Naive thymus-derived CD4-positive, alpha-beta T cell (primary cell): Measurements from ENCODE around the gene IRGC. TPM values are rescaled to one million over a fixed set of nuclear protein-coding genes. Genes with fewer than 3 reads are reported as not detected.

Experiments used
- ATAC-seq: fragments of 150-1000 bp; cut with Tn5 transposase; 2 replicates; pipeline ENCODE4 v1.10.0; 2021; ENCODE audit warnings: mild to moderate bottlenecking, moderate library complexity
- CTCF ChIA-PET: fragments of 350-600 bp; sonication (Branson Sonifier 250); formaldehyde crosslinking; loops from one replicate; lab custom pipeline; 2021; ENCODE audit warnings: antibody characterized with exemption; lab: Charles Lee
- POLR2A ChIA-PET: fragments of 350-600 bp; sonication (Branson Sonifier 250); formaldehyde crosslinking; loops from one replicate; lab custom pipeline; 2021; ENCODE audit warnings: antibody characterized with exemption, inconsistent platforms; lab: Charles Lee
- DNase-seq, 9 donors: peaks; one replicate each; pipeline versions ENCODE4 v3.0.0 to v3.0.0-alpha.2; 2020 to 2022; ENCODE audit warnings: mixed read lengths in 1 of 9
- H3K27ac ChIP-seq: one replicate; pipeline ENCODE4 v1.7.0; 2013; ENCODE audit warnings: mild to moderate bottlenecking, low read depth, low read length, moderate library complexity
- H3K27me3 ChIP-seq, 2 donors: one replicate each; pipeline ENCODE4 v1.7.0; 2013; ENCODE audit warnings: low read length in 2 of 2, mild to moderate bottlenecking in 2 of 2, moderate library complexity in 2 of 2; ENCODE audit not compliant: control insufficient read depth in 2 of 2, insufficient read depth in 2 of 2
- H3K36me3 ChIP-seq, 3 experiments: 1 replicate in 2 of 3; 2 replicates in 1 of 3; pipeline ENCODE4 v1.7.0; 2013; ENCODE audit warnings: low read length in 3 of 3, mild to moderate bottlenecking in 3 of 3, moderate library complexity in 1 of 3; ENCODE audit not compliant: insufficient read depth in 3 of 3, control insufficient read depth in 2 of 3
- H3K4me1 ChIP-seq, 2 donors: one replicate each; pipeline ENCODE4 v1.7.0; 2013; ENCODE audit warnings: low read length in 2 of 2, mild to moderate bottlenecking in 2 of 2, moderate library complexity in 1 of 2; ENCODE audit not compliant: control insufficient read depth in 2 of 2, insufficient read depth in 2 of 2
- H3K4me3 ChIP-seq: 2 replicates; pipeline ENCODE4 v1.7.0; 2013; ENCODE audit warnings: mild to moderate bottlenecking, low read length
- H3K9me3 ChIP-seq, 3 experiments: 1 replicate in 2 of 3; 2 replicates in 1 of 3; pipeline ENCODE4 v1.7.0; 2013; ENCODE audit warnings: low read length in 3 of 3; ENCODE audit not compliant: control insufficient read depth in 2 of 3
- H3K27ac Mint-ChIP-seq, 9 donors: one replicate each; pipeline ENCODE4 v1.8.0; 2020 to 2022; ENCODE audit warnings: mixed read lengths in 9 of 9, mild to moderate bottlenecking in 8 of 9, moderate library complexity in 5 of 9, inconsistent platforms in 2 of 9
- H3K27me3 Mint-ChIP-seq, 5 donors: one replicate each; pipeline ENCODE4 v1.8.0; 2021 to 2022; ENCODE audit warnings: mixed read lengths in 5 of 5, mild to moderate bottlenecking in 1 of 5
- H3K36me3 Mint-ChIP-seq, 5 donors: one replicate each; pipeline ENCODE4 v1.8.0; 2020 to 2022; ENCODE audit warnings: mixed read lengths in 5 of 5, mild to moderate bottlenecking in 3 of 5, inconsistent platforms in 1 of 5
- H3K4me1 Mint-ChIP-seq, 7 donors: one replicate each; pipeline ENCODE4 v1.8.0; 2020 to 2022; ENCODE audit warnings: mixed read lengths in 7 of 7, mild to moderate bottlenecking in 3 of 7, inconsistent platforms in 1 of 7
- H3K4me3 Mint-ChIP-seq, 10 donors: one replicate each; pipeline ENCODE4 v1.8.0; 2020 to 2022; ENCODE audit warnings: mild to moderate bottlenecking in 10 of 10, mixed read lengths in 10 of 10, moderate library complexity in 6 of 10, inconsistent platforms in 2 of 10
- H3K9me3 Mint-ChIP-seq, 11 donors: one replicate each; pipeline ENCODE4 v1.8.0; 2020 to 2022; ENCODE audit warnings: mixed read lengths in 11 of 11, mild to moderate bottlenecking in 4 of 11, inconsistent platforms in 1 of 11, moderate library complexity in 1 of 11
- intact Hi-C, 2 donors: fragments of 100-400 bp; cut with micrococcal nuclease; formaldehyde crosslinking; loops; one replicate each; pipeline ENCODE4 v1.15.1; 2023
- polyA plus RNA-seq, 2 donors: library from polyadenylated mRNA; unstranded; fragments of 300-500 nt; fragmentation: Illumina TruSeq; gene quantifications; one replicate each; pipeline ENCODE4 v1.2.3, GENCODE V29; 2021
- total RNA-seq, 6 experiments: library from RNA in 5 of 6; stranded (reverse) in 5 of 6; gene quantifications; 1 replicate in 5 of 6; 2 replicates in 1 of 6; pipeline ENCODE4 v1.2.3 and lab custom pipeline; 2021 to 2026

Gene IRGC
- total and polyA plus RNA-seq, 7 experiments from 2014 or later: not detected

- POLR2A ChIA-PET: no interaction called here
- no peaks in the 10 kb centered on the region for H3K4me1 ChIP-seq
- intact Hi-C loops: no loop called here
- H3K4me3 ChIP-seq: no peak overlapping the region
- H3K27ac ChIP-seq: no peak overlapping the region
- no peaks in the 10 kb centered on the region for H3K9me3 ChIP-seq
- no peak overlapping the region for H3K4me3 Mint-ChIP-seq
- H3K36me3 Mint-ChIP-seq: no peaks in the 10 kb centered on the region
- no peaks in the 10 kb centered on the region for H3K36me3 ChIP-seq
- CTCF ChIA-PET: no interaction called here
- DNase-seq (no peak), ATAC-seq (no peak)
- peaks cover 0 to 3% (median 0%) of the 10 kb centered on the region in 7 donors for H3K4me1 Mint-ChIP-seq
- H3K9me3 Mint-ChIP-seq: no peaks in the 10 kb centered on the region
- no peaks in the 10 kb centered on the region for H3K27me3 ChIP-seq
- H3K27me3 Mint-ChIP-seq: no peaks in the 10 kb centered on the region
- no peak overlapping the region for H3K27ac Mint-ChIP-seq
These were observed 2.9 kb downstream of the IRGC start for GRCh38 chr19:43718627-43719377.

GRCh38 chr19:43719378-43719868 is 3.5 kb downstream of the IRGC start:
- no peaks in the 10 kb centered on the region for H3K36me3 ChIP-seq
- H3K4me1 ChIP-seq: no peaks in the 10 kb centered on the region
- Mint-ChIP-seq H3K4me3 (no peak overlapping the region), H3K36me3 (no peaks in the 10 kb centered on the region), H3K9me3 (no peaks in the 10 kb centered on the region), H3K27me3 (no peaks in the 10 kb centered on the region), H3K4me1 (peaks cover 0 to 3% (median 0%) of the 10 kb centered on the region in 7 donors), H3K27ac (peak overlapping the region in 1 of 9 donors; percentile 18)
- CTCF ChIA-PET: no interaction called here
- H3K27me3 ChIP-seq: no peaks in the 10 kb centered on the region
- no peak overlapping the region for H3K27ac ChIP-seq
- no peak overlapping the region for H3K4me3 ChIP-seq
- POLR2A ChIA-PET: no interaction called here
- no peaks in the 10 kb centered on the region for H3K9me3 ChIP-seq
- ATAC-seq: no peak
- no peak for DNase-seq
- intact Hi-C loops: no loop called here

- CTCF ChIA-PET: no interaction called here
- no peak overlapping the region for H3K27ac Mint-ChIP-seq
- POLR2A ChIA-PET: no interaction called here
These were observed 4.0 kb downstream of the IRGC start for GRCh38 chr19:43719918-43720317.

GRCh38 chr19:43720936-43721335 is 5.1 kb downstream of the IRGC start:
- no peak for DNase-seq
- Mint-ChIP-seq H3K36me3 (no peaks in the 10 kb centered on the region), H3K27ac (no peak overlapping the region), H3K4me3 (no peak overlapping the region), H3K4me1 (peaks cover 0 to 12% (median 6%) of the 10 kb centered on the region in 7 donors), H3K27me3 (no peaks in the 10 kb centered on the region), H3K9me3 (no peaks in the 10 kb centered on the region)
- Histone ChIP-seq H3K27ac (no peak overlapping the region), H3K9me3 (no peaks in the 10 kb centered on the region), H3K36me3 (no peaks in the 10 kb centered on the region), H3K27me3 (no peaks in the 10 kb centered on the region), H3K4me1 (no peaks in the 10 kb centered on the region), H3K4me3 (no peak overlapping the region)
- POLR2A ChIA-PET: interaction anchor here (0.7 kb wide), 1 partner anchor 115 kb away, joined by 3 read pairs; no protein-coding TSS in a partner anchor
- intact Hi-C loops: loop anchor here in 1 of 2 donors (5.0 kb wide), 1 partner anchor 54 kb away; no protein-coding TSS in a partner anchor
- CTCF ChIA-PET: interaction anchor here (0.7 kb wide), 1 partner anchor 1689 kb away, joined by 3 read pairs; no protein-coding TSS in a partner anchor
- ATAC-seq: no peak

More at GRCh38 chr19:43719918-43720317, 4.0 kb downstream of the IRGC start:
- ATAC-seq: no peak
- H3K27me3 ChIP-seq: no peaks in the 10 kb centered on the region
- intact Hi-C loops: loop anchor here in 1 of 2 donors (5.0 kb wide), 1 partner anchor 53 kb away; no protein-coding TSS in a partner anchor
- H3K4me3 Mint-ChIP-seq: no peak overlapping the region
- no peaks in the 10 kb centered on the region for H3K27me3 Mint-ChIP-seq
- no peaks in the 10 kb centered on the region for H3K9me3 Mint-ChIP-seq
- H3K27ac ChIP-seq: no peak overlapping the region
- no peaks in the 10 kb centered on the region for H3K36me3 Mint-ChIP-seq
- no peak overlapping the region for H3K4me3 ChIP-seq
- no peaks in the 10 kb centered on the region for H3K4me1 ChIP-seq
- DNase-seq: no peak
- H3K4me1 Mint-ChIP-seq: peaks cover 0 to 5% (median 0%) of the 10 kb centered on the region in 7 donors
- no peaks in the 10 kb centered on the region for H3K9me3 ChIP-seq
- no peaks in the 10 kb centered on the region for H3K36me3 ChIP-seq

- Histone ChIP-seq H3K27me3 (no peaks in the 10 kb centered on the region), H3K4me1 (no peaks in the 10 kb centered on the region), H3K4me3 (no peak overlapping the region), H3K9me3 (no peaks in the 10 kb centered on the region), H3K27ac (no peak overlapping the region), H3K36me3 (no peaks in the 10 kb centered on the region)
- no peak overlapping the region for H3K4me3 Mint-ChIP-seq
- H3K4me1 Mint-ChIP-seq: peaks cover 0 to 12% (median 6%) of the 10 kb centered on the region in 7 donors
- no peaks in the 10 kb centered on the region for H3K27me3 Mint-ChIP-seq
- intact Hi-C loops: loop anchor here in 1 of 2 donors (5.0 kb wide), 1 partner anchor 54 kb away; no protein-coding TSS in a partner anchor
- DNase-seq: no peak
- H3K27ac Mint-ChIP-seq: no peak overlapping the region
- no peak for ATAC-seq
- ChIA-PET CTCF (interaction anchor here (0.6 to 0.7 kb wide), 2 partner anchors 12 to 1690 kb away, joined by 3 read pairs; no protein-coding TSS in a partner anchor), POLR2A (interaction anchor here (0.7 kb wide), 1 partner anchor 116 kb away, joined by 3 read pairs; no protein-coding TSS in a partner anchor)
- no peaks in the 10 kb centered on the region for H3K9me3 Mint-ChIP-seq
- H3K36me3 Mint-ChIP-seq: no peaks in the 10 kb centered on the region
These were observed 5.7 kb downstream of the IRGC start for GRCh38 chr19:43721469-43722048.

DNA sequence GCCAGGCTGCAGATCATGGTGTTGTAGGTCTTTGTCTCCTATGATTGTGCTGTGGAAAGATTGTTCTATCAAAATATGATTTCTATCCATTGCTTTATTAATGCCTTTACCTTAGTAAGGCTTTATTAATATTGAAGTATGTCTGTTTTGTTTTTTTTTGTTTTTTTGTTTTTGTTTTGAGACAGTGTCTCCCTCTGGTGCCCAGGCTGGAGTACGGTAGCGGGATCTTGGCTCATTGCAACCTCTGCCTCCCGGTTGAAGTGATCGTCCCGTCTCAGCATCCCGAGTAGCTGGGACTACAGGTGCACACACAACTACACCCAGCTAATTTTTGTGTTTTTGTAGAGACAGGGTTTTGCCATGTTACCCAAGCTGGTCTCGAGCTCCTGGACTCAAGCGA is 7.7 kb downstream of the IRGC start:
- ChIA-PET POLR2A (interaction anchor here (1.1 kb wide), 1 partner anchor 55 kb away, joined by 3 read pairs; no protein-coding TSS in a partner anchor), CTCF (no interaction called here)
- Mint-ChIP-seq H3K36me3 (peaks cover 0 to 8% (median 5%) of the 10 kb centered on the region in 5 donors), H3K4me1 (peaks cover 0 to 12% (median 6%) of the 10 kb centered on the region in 7 donors), H3K27me3 (no peaks in the 10 kb centered on the region), H3K9me3 (no peaks in the 10 kb centered on the region), H3K4me3 (no peak overlapping the region), H3K27ac (no peak overlapping the region)
- Histone ChIP-seq H3K4me3 (no peak overlapping the region), H3K27me3 (no peaks in the 10 kb centered on the region), H3K27ac (no peak overlapping the region), H3K4me1 (no peaks in the 10 kb centered on the region), H3K36me3 (peaks cover 0 to 2% (median 0%) of the 10 kb centered on the region in 3 experiments), H3K9me3 (no peaks in the 10 kb centered on the region)
- intact Hi-C loops: loop anchor here in 1 of 2 donors (5.0 kb wide), 1 partner anchor 56 kb away; no protein-coding TSS in a partner anchor
- no peak for ATAC-seq
- no peak for DNase-seq
